Gastroesophageal sphincter (tissue), 3 donors: ENCODE data around the gene IL1F10.

ENCODE experiments used
- POLR2A ChIP-seq, 2 donors: fragments of 450-650 bp; IDR thresholded peaks; one replicate each; pipeline ENCODE4 v1.6.1; 2017; ENCODE audit warnings: antibody characterized with exemption in 2 of 2, mild to moderate bottlenecking in 2 of 2, moderate library complexity in 1 of 2
- POLR2AphosphoS5 ChIP-seq: sonication (generic); formaldehyde crosslinking; IDR thresholded peaks from one replicate; pipeline ENCODE4 v1.6.1; 2017; ENCODE audit warnings: antibody characterized with exemption
- TF ChIP-seq, protein P1 (sequence below), 4 experiments: fragments of 200-600 bp in 2 of 4; fragments of 450-650 bp in 2 of 4; sonication (generic) in 1 of 4; IDR thresholded peaks; one replicate each; pipeline ENCODE4 v1.5.1; 2017 to 2019; ENCODE audit warnings: antibody characterized with exemption in 4 of 4, mild to moderate bottlenecking in 2 of 4, moderate library complexity in 2 of 4

DNA sequence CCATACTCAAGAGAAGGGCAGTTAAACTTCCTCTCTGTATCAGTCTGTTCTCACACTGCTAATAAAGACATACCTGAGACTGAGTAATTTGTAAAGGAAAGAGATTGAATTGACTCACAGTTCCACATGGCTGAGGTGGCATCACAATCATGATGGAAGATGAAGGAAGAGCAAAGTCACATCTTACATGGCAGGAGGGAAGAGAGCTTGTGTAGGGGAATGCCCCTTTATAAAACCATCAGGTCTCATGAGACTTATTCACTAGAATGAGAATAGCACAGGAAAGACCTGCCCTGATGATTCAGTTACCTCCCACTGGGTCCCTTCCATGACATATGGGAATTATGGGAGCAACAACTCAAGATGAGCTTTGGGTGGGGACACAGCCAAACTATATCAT, 13.7 kb upstream of the IL1F10 start:
- TF ChIP-seq, protein P1, sequence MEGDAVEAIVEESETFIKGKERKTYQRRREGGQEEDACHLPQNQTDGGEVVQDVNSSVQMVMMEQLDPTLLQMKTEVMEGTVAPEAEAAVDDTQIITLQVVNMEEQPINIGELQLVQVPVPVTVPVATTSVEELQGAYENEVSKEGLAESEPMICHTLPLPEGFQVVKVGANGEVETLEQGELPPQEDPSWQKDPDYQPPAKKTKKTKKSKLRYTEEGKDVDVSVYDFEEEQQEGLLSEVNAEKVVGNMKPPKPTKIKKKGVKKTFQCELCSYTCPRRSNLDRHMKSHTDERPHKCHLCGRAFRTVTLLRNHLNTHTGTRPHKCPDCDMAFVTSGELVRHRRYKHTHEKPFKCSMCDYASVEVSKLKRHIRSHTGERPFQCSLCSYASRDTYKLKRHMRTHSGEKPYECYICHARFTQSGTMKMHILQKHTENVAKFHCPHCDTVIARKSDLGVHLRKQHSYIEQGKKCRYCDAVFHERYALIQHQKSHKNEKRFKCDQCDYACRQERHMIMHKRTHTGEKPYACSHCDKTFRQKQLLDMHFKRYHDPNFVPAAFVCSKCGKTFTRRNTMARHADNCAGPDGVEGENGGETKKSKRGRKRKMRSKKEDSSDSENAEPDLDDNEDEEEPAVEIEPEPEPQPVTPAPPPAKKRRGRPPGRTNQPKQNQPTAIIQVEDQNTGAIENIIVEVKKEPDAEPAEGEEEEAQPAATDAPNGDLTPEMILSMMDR (IDR thresholded peaks at IDR 0.05), result no peak
- TF ChIP-seq POLR2A (IDR thresholded peaks at IDR 0.05), result no peak
- no peak for TF ChIP-seq POLR2AphosphoS5
